Astrocyte (in vitro differentiated cells and primary cell): ENCODE results near the gene SLC35G6.

Source experiments
- CTCF ChIP-seq: IDR thresholded peaks from 2 replicates; pipeline ENCODE4 v1.5.1; 2011; ENCODE audit warnings: low read depth, mild to moderate bottlenecking, inconsistent platforms, low read length, moderate library complexity; ENCODE audit not compliant: insufficient read depth
- EZH2 ChIP-seq: IDR thresholded peaks from 2 replicates; pipeline ENCODE4 v1.6.1; 2012; ENCODE audit warnings: mild to moderate bottlenecking, low read length, inconsistent platforms; ENCODE audit not compliant: insufficient read depth

GRCh38 chr17:7463372-7463846 is 17.8 kb upstream of the SLC35G6 start:
- TF ChIP-seq CTCF: no peak
- TF ChIP-seq EZH2: no peak
